Measurements from ENCODE around the gene CRHR2. TPM values are rescaled to one million over a fixed set of nuclear protein-coding genes. Genes with fewer than 3 reads are reported as not detected.

The CRHR2 gene
- total RNA-seq, 2 donors from 2014 or later, result 0.22 to 0.47 TPM

DNA sequence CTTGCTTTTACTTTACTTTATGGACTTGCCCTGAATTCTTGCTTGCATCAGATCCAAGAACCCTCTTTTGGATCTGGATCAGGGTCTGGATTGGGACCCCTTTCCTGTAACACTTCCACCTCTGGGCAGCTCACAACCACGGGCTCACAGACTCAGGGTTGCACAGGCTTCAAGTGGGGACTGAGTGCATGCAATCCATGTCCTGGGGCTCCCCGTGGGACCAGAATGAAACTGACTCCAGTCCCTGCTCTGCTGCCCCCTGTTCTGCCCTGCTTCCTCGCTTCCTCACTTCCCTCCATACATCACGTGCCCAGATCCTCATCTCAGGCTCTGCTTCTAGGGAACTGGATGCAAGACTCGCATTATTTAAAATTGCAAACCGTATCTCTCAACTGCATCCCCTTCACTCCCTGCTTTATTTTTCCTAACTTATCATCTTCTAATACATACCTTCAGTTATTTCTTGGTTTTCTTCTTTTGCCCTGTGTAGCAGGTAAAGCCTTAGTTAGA is 46.4 kb upstream of the CRHR2 start:
- TF ChIP-seq, protein P1, sequence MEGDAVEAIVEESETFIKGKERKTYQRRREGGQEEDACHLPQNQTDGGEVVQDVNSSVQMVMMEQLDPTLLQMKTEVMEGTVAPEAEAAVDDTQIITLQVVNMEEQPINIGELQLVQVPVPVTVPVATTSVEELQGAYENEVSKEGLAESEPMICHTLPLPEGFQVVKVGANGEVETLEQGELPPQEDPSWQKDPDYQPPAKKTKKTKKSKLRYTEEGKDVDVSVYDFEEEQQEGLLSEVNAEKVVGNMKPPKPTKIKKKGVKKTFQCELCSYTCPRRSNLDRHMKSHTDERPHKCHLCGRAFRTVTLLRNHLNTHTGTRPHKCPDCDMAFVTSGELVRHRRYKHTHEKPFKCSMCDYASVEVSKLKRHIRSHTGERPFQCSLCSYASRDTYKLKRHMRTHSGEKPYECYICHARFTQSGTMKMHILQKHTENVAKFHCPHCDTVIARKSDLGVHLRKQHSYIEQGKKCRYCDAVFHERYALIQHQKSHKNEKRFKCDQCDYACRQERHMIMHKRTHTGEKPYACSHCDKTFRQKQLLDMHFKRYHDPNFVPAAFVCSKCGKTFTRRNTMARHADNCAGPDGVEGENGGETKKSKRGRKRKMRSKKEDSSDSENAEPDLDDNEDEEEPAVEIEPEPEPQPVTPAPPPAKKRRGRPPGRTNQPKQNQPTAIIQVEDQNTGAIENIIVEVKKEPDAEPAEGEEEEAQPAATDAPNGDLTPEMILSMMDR (IDR thresholded peaks at IDR 0.05), result no peak
- no peak for DNase-seq (ENCODE audit: low spot score)
- Histone ChIP-seq H3K27ac (no peak overlapping the region), H3K36me3 (no peaks in the 10 kb centered on the region), H3K4me1 (no peaks in the 10 kb centered on the region), H3K27me3 (no peaks in the 10 kb centered on the region), H3K9me3 (no peaks in the 10 kb centered on the region), H3K4me3 (no peak overlapping the region)

DNA sequence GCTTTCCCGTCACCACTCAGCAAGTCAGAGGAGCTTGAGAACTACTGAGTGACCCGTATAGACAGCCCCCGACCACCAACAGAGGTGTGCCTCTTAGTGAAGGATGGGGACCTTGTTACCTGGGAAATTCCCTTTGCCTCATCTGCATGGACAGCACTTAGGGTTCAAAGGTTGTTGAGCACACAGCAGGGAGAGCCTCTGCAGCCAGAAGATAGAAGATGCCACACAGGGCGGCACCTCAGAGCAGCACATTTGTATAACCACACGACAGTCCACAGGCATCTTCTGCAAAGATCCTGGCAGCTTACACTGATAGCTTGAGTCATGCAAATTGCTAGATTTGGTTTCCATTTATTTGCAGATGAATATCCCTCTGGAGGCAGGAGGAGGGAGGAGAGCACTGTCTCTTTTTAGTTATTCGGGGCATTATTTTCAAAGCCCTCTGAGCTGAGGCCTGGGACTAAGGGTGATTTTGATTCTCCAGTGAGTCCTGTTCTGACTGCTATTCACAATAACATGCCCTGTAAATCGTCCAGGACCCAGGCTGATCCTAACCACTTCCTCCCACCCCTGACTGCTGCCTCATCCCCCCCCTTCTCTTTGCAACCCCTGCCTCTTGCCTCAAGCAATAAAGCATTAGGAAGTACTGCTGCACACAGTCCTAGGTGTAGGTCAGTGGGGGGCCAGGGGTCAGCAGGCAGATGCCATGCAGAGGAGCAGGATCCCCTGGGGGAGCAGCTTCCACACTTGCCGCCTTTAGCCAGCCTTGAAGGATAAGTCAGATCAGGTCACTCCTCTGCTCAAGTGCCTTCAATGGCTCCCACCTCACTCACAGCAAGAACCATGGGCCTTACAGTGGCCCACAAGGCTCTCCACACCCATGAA is 45.0 kb upstream of the CRHR2 start:
- Histone ChIP-seq H3K27me3 (no peaks in the 10 kb centered on the region), H3K4me1 (no peaks in the 10 kb centered on the region), H3K36me3 (no peaks in the 10 kb centered on the region), H3K4me3 (no peak overlapping the region), H3K27ac (no peak overlapping the region), H3K9me3 (no peaks in the 10 kb centered on the region)
- TF ChIP-seq, protein P1 (IDR thresholded peaks at IDR 0.05), result no peak
- no peak for DNase-seq (ENCODE audit: low spot score)

DNA sequence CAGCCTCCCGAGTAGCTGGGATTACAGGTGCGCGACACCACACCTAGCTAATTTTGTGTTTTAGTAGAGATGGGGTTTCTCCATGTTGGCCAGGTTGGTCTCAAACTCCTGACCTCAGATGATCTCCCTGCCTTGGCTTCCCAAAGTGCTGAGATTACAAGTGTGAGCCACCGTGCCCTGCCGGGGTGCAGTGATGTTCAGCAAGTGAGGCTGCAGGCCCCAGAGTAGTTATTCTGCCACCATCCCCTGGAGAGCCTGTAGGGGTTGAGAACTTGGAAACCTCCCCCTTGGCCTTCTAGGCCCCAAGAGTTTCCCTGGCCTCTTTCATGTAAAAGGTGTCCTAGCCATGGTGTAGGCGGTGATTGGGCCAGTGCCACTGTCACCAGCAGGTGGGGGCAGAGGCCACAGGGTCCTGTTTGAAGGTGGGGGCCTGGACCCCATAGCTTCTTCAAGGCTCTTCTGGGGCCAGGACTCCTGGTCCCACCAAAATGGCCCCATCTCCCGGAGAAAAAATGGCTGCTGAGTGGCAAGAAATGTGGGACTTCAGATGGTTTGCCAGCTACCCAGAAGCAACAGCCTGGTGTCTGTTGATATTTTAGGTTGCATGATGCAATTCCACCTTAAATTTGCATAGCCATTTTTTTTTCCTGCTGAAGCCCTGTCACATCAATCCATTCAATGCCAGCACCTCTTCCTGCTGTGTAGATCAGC is 44.2 kb upstream of the CRHR2 start:
- DNase-seq (ENCODE audit: low spot score), result no peak
- TF ChIP-seq, protein P1 (IDR thresholded peaks at IDR 0.05), result no peak
- H3K4me3 ChIP-seq, result no peak overlapping the region
- H3K4me1 ChIP-seq, result no peaks in the 10 kb centered on the region
- H3K9me3 ChIP-seq, result no peaks in the 10 kb centered on the region
- no peak overlapping the region for H3K27ac ChIP-seq
- H3K36me3 ChIP-seq, result no peaks in the 10 kb centered on the region
- H3K27me3 ChIP-seq, result no peaks in the 10 kb centered on the region

DNA sequence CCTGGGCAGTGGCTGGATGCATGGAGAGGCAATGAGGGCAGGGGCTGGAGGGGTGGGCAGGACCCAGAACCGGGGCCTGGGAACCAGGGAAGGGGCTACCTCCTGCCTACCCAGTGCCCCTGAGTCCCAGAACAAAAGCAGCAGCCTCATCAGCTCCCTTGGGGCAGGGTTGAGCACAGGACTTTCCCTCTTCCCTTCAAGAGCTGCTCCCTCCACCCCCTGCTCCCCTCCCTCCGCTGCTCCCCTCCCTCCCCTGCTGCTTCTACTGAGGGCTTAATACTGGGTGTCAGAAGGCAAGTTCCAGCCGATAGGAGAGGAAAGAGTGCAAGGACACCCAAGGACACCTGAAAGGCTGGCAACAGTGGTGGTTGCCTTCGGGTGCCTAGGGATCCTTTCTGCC is 41.5 kb upstream of the CRHR2 start:
- H3K36me3 ChIP-seq, result no peaks in the 10 kb centered on the region
- H3K4me1 ChIP-seq, result no peaks in the 10 kb centered on the region
- no peaks in the 10 kb centered on the region for H3K27me3 ChIP-seq
- DNase-seq (ENCODE audit: low spot score), result no peak
- TF ChIP-seq, protein P1 (IDR thresholded peaks at IDR 0.05), result no peak
- H3K27ac ChIP-seq, result no peak overlapping the region
- H3K4me3 ChIP-seq, result no peak overlapping the region
- no peaks in the 10 kb centered on the region for H3K9me3 ChIP-seq

DNA sequence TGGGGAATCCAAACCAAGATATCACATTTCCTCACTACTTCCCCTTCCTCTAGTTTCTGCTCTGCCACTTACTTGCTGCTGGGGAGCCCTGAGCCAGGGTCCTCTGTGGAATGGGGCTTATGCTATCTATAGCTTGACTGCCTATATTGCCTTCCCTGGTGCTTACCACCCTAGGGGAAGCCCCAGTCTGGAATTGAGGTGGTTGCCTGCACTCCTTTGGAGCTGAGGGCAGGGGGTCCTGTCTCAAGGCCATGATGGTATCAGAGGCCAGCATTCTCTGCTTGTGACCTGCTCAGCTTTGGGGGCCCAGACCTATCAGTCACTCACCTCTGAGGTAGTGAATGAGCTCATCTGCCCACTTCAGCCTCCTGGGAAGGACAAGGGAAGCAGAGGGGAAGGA is 40.4 kb upstream of the CRHR2 start:
- H3K27me3 ChIP-seq, result no peaks in the 10 kb centered on the region
- no peak overlapping the region for H3K4me3 ChIP-seq
- DNase-seq (ENCODE audit: low spot score), result no peak
- H3K27ac ChIP-seq, result no peak overlapping the region
- peaks cover 0 to 6% of the 10 kb centered on the region in 2 donors for H3K9me3 ChIP-seq
- H3K4me1 ChIP-seq, result no peaks in the 10 kb centered on the region
- no peaks in the 10 kb centered on the region for H3K36me3 ChIP-seq
- TF ChIP-seq, protein P1 (IDR thresholded peaks at IDR 0.05), result no peak

All from right atrium auricular region (tissue), 2 donors.